ENCODE data around the gene ABCC8. TPM values are rescaled to one million over a fixed set of nuclear protein-coding genes. Genes with fewer than 3 reads are reported as not detected.

ABCC8 gene
- polyA plus RNA-seq, 2 of the 4 experiments (the other 2 are of a cell fraction): 1.1 to 2.0 TPM

DNA sequence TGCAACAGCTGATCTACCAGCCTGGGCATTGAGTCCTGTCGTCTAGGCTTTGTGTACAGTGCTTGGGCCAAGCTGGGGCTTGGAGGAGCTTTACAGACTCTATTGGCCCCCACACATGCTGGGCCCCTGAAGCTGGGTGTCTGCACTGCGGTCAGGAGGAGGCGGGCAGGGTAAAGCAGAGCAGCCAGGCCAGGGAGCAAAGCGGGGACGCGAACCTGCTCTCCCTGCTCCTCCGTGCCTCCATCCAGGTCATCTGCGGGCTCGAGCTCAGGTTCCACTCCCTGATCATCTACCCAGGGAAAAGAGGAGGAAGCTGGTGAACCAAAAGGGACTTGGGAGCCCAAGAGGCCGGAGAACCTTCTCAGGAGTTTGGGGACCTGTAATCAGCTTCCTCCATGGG lies 40.5 kb upstream of the ABCC8 start:
- 82% methylated on average over 10 of the region's 10 CpGs for WGBS (ENCODE audit: missing lambda C conversion rate)
- DNase-seq (ENCODE audit: low read depth in 1 of 2, low spot score in 1 of 2) (no peak), FAIRE-seq (no peak), ATAC-seq (no peak)
- ChIA-PET CTCF (interaction anchor here (0.7 to 45.8 kb wide), 6 partner anchors 11 to 598 kb away, joined by 3 to 1119 read pairs (median 48); partner anchors contain the start of gene KCNJ11), POLR2A (no interaction called here)
- H3K4me2 ChIP-seq: no peak overlapping the region
- no peak overlapping the region for H3K27ac ChIP-seq
- H3K4me1 ChIP-seq: no peaks in the 10 kb centered on the region
- TF ChIP-seq ESRRA (IDR thresholded peaks at IDR 0.05; ENCODE audit: borderline replicate concordance, low read length) (no peak), MAZ (IDR thresholded peaks at IDR 0.05; ENCODE audit: borderline replicate concordance, low read depth, low read length) (no peak), HEYL (CRISPR knock-in tag; IDR thresholded peaks at IDR 0.05) (no peak), EHMT2 (IDR thresholded peaks at IDR 0.05; ENCODE audit: low read depth) (no peak), MYC (IDR thresholded peaks at IDR 0.05; ENCODE audit: borderline replicate concordance, low read length) (no peak), CTCF (IDR thresholded peaks at IDR 0.05) (no peak), ZC3H11A (IDR thresholded peaks at IDR 0.05) (no peak), TP53 (CRISPR knock-in tag; IDR thresholded peaks at IDR 0.05) (no peak), BHLHE40 (IDR thresholded peaks at IDR 0.05; ENCODE audit: low read depth, low read length) (no peak), FOSB (CRISPR knock-in tag; IDR thresholded peaks at IDR 0.05) (no peak), POLR2AphosphoS2 (conservative IDR thresholded peaks at IDR 0.05; ENCODE audit: low read length) (no peak), HOXA7 (CRISPR knock-in tag; IDR thresholded peaks at IDR 0.05) (no peak), PHF8 (IDR thresholded peaks at IDR 0.05; ENCODE audit: borderline replicate concordance, low read depth) (no peak), HMGXB4 (CRISPR knock-in tag; IDR thresholded peaks at IDR 0.05; ENCODE audit: borderline replicate concordance) (no peak), JUNB (IDR thresholded peaks at IDR 0.05) (no peak)
- TF ChIP-seq, protein P1, sequence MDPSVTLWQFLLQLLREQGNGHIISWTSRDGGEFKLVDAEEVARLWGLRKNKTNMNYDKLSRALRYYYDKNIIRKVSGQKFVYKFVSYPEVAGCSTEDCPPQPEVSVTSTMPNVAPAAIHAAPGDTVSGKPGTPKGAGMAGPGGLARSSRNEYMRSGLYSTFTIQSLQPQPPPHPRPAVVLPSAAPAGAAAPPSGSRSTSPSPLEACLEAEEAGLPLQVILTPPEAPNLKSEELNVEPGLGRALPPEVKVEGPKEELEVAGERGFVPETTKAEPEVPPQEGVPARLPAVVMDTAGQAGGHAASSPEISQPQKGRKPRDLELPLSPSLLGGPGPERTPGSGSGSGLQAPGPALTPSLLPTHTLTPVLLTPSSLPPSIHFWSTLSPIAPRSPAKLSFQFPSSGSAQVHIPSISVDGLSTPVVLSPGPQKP (IDR thresholded peaks at IDR 0.05; ENCODE audit: low read depth, low read length): no peak
- TF ChIP-seq, protein P2, sequence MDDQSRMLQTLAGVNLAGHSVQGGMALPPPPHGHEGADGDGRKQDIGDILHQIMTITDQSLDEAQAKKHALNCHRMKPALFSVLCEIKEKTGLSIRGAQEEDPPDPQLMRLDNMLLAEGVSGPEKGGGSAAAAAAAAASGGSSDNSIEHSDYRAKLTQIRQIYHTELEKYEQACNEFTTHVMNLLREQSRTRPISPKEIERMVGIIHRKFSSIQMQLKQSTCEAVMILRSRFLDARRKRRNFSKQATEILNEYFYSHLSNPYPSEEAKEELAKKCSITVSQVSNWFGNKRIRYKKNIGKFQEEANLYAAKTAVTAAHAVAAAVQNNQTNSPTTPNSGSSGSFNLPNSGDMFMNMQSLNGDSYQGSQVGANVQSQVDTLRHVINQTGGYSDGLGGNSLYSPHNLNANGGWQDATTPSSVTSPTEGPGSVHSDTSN (IDR thresholded peaks at IDR 0.05): no peak
- TF ChIP-seq, protein P3, sequence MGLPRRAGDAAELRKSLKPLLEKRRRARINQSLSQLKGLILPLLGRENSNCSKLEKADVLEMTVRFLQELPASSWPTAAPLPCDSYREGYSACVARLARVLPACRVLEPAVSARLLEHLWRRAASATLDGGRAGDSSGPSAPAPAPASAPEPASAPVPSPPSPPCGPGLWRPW (IDR thresholded peaks at IDR 0.05): no peak
- TF ChIP-seq, protein P4, sequence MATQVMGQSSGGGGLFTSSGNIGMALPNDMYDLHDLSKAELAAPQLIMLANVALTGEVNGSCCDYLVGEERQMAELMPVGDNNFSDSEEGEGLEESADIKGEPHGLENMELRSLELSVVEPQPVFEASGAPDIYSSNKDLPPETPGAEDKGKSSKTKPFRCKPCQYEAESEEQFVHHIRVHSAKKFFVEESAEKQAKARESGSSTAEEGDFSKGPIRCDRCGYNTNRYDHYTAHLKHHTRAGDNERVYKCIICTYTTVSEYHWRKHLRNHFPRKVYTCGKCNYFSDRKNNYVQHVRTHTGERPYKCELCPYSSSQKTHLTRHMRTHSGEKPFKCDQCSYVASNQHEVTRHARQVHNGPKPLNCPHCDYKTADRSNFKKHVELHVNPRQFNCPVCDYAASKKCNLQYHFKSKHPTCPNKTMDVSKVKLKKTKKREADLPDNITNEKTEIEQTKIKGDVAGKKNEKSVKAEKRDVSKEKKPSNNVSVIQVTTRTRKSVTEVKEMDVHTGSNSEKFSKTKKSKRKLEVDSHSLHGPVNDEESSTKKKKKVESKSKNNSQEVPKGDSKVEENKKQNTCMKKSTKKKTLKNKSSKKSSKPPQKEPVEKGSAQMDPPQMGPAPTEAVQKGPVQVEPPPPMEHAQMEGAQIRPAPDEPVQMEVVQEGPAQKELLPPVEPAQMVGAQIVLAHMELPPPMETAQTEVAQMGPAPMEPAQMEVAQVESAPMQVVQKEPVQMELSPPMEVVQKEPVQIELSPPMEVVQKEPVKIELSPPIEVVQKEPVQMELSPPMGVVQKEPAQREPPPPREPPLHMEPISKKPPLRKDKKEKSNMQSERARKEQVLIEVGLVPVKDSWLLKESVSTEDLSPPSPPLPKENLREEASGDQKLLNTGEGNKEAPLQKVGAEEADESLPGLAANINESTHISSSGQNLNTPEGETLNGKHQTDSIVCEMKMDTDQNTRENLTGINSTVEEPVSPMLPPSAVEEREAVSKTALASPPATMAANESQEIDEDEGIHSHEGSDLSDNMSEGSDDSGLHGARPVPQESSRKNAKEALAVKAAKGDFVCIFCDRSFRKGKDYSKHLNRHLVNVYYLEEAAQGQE (IDR thresholded peaks at IDR 0.05): no peak
- TF ChIP-seq, protein P5, sequence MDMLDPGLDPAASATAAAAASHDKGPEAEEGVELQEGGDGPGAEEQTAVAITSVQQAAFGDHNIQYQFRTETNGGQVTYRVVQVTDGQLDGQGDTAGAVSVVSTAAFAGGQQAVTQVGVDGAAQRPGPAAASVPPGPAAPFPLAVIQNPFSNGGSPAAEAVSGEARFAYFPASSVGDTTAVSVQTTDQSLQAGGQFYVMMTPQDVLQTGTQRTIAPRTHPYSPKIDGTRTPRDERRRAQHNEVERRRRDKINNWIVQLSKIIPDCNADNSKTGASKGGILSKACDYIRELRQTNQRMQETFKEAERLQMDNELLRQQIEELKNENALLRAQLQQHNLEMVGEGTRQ (IDR thresholded peaks at IDR 0.05): no peak
- no peaks in the 10 kb centered on the region for H3K9me3 ChIP-seq
- no peak overlapping the region for H3K4me3 ChIP-seq

Measured in A549 (cell line).